Measurements from ENCODE around the gene CLDN6.

DNA sequence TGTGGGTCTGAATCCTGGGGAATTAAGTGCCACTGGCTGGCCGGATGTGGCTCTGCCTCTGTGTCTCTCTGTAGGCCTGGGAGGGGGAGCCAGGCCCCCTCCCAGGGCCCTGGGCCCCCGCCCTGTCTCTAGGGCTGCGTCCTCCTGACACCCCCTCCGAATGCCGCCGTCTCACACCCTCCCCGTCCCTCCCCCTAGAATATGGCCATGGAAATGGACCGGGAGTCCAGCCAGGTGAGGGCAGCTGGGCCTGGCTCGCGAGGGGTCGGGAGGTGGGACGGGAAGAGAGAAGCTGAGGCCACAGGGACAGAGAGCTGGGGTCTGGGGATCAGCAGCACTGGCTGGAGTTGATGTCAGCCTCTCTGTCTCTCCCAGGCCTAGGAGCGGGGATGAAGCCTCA is 21.7 kb downstream of the CLDN6 start:
- TF ChIP-seq, protein P1, sequence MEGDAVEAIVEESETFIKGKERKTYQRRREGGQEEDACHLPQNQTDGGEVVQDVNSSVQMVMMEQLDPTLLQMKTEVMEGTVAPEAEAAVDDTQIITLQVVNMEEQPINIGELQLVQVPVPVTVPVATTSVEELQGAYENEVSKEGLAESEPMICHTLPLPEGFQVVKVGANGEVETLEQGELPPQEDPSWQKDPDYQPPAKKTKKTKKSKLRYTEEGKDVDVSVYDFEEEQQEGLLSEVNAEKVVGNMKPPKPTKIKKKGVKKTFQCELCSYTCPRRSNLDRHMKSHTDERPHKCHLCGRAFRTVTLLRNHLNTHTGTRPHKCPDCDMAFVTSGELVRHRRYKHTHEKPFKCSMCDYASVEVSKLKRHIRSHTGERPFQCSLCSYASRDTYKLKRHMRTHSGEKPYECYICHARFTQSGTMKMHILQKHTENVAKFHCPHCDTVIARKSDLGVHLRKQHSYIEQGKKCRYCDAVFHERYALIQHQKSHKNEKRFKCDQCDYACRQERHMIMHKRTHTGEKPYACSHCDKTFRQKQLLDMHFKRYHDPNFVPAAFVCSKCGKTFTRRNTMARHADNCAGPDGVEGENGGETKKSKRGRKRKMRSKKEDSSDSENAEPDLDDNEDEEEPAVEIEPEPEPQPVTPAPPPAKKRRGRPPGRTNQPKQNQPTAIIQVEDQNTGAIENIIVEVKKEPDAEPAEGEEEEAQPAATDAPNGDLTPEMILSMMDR (IDR thresholded peaks at IDR 0.05) = no peak
- no peak for TF ChIP-seq POLR2A (IDR thresholded peaks at IDR 0.05)

Data from testis (tissue), 2 donors.